SH-SY5Y (cell line): ENCODE data around the gene SOD2.

Source experiments
- GATA2 ChIP-seq: IDR thresholded peaks from 2 replicates; pipeline ENCODE4 v1.6.1; 2011; ENCODE audit warnings: mild to moderate bottlenecking, low read depth, low read length
- GATA3 ChIP-seq: IDR thresholded peaks from 2 replicates; pipeline ENCODE4 v1.6.1; 2011; ENCODE audit warnings: low read depth, mild to moderate bottlenecking, low read length, moderate library complexity

DNA sequence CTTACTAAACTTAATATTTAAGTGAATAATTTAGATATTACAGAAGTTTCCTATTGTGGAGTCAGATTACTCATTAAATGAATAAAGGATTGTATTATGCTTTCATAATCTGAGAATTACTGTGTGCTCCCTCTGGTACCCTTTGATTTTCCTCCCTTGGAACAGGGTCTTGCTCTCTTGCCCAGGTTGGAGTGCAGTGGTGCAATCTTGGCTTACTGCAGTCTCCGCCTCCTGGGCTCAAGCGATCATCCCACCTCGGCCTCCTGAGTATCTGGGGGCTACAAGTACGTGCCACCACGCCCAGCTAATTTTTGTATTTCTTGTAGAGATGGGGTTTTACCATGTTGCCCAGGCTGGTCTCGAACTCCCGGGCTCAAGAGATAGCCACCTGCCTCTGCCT lies 43.9 kb upstream of the SOD2 start:
- TF ChIP-seq GATA2, result no peak
- no peak for TF ChIP-seq GATA3
